Neural cell (in vitro differentiated cells): Measurements from ENCODE around the gene PTTG1IP. TPM values are rescaled to one million over a fixed set of nuclear protein-coding genes. Genes with fewer than 3 reads are reported as not detected.

Source experiments
- H2AFZ ChIP-seq: fragments of 200-600, 300-800 bp; sonication (generic), shearing (Covaris generic); 2 replicates; pipeline ENCODE4 v1.6.0; 2014; ENCODE audit warnings: low read depth, mild to moderate bottlenecking, antibody characterized with exemption, low read length, moderate library complexity
- H3F3A ChIP-seq: fragments of 200-600 bp; shearing (Covaris generic); 2 replicates; pipeline ENCODE4 v1.6.1; 2016; ENCODE audit warnings: mild to moderate bottlenecking, moderate library complexity, mixed read lengths, antibody characterized with exemption, low read length; ENCODE audit not compliant: insufficient read depth, poor library complexity, severe bottlenecking
- H3K27ac ChIP-seq: fragments of 200-600, 300-800 bp; sonication (generic), shearing (Covaris generic); 2 replicates; pipeline ENCODE4 v1.5.1; 2014; ENCODE audit warnings: mild to moderate bottlenecking, low read length, moderate library complexity
- H3K27me3 ChIP-seq: fragments of 300-800, 200-600 bp; sonication (generic), shearing (Covaris generic); 2 replicates; pipeline ENCODE4 v1.6.0; 2014; ENCODE audit warnings: mild to moderate bottlenecking, low read depth, low read length, moderate library complexity; ENCODE audit not compliant: insufficient read depth
- H3K36me3 ChIP-seq: fragments of 300-800, 200-600 bp; sonication (generic), shearing (Covaris generic); 2 replicates; pipeline ENCODE4 v1.5.1; 2014; ENCODE audit warnings: mild to moderate bottlenecking, antibody characterized with exemption, low read length, moderate library complexity; ENCODE audit not compliant: insufficient read depth
- H3K4me2 ChIP-seq: fragments of 300-800, 200-600 bp; sonication (generic), shearing (Covaris generic); 2 replicates; pipeline ENCODE4 v1.6.0; 2014; ENCODE audit warnings: mild to moderate bottlenecking, low read length
- H3K4me3 ChIP-seq: fragments of 300-800, 200-600 bp; sonication (generic), shearing (Covaris generic); 2 replicates; pipeline ENCODE4 v1.5.1; 2014; ENCODE audit warnings: mild to moderate bottlenecking, low read length, moderate library complexity
- H3K79me2 ChIP-seq: fragments of 200-600 bp; shearing (Covaris generic); replicated peaks from 2 replicates; pipeline ENCODE4 v1.6.0; 2014; ENCODE audit warnings: mild to moderate bottlenecking, low read length, moderate library complexity; ENCODE audit not compliant: insufficient read depth
- H3K9ac ChIP-seq: fragments of 300-800, 200-600 bp; sonication (generic), shearing (Covaris generic); 2 replicates; pipeline ENCODE4 v1.6.1; 2016; ENCODE audit warnings: mild to moderate bottlenecking, low read length, mixed read lengths
- H3K9me2 ChIP-seq: fragments of 200-600 bp; shearing (Covaris generic); 2 replicates; pipeline ENCODE4 v1.6.1; 2016; ENCODE audit warnings: mild to moderate bottlenecking, low read length, mixed read lengths; ENCODE audit not compliant: insufficient read depth
- H3K9me3 ChIP-seq: fragments of 200-600, 300-800 bp; sonication (generic), shearing (Covaris generic); 2 replicates; pipeline ENCODE4 v1.6.1; 2016; ENCODE audit warnings: mild to moderate bottlenecking, mixed run types, low read length, moderate library complexity, mixed read lengths
- H4K20me1 ChIP-seq: fragments of 200-600 bp; shearing (Covaris generic); 2 replicates; pipeline ENCODE4 v1.6.1; 2016; ENCODE audit warnings: mild to moderate bottlenecking, mixed run types; ENCODE audit not compliant: insufficient read depth
- EP300 ChIP-seq: fragments of 450-650 bp; conservative IDR thresholded peaks from 2 replicates; pipeline ENCODE4 v1.6.1; 2014; ENCODE audit warnings: antibody characterized with exemption, mild to moderate bottlenecking, moderate library complexity; ENCODE audit not compliant: poor library complexity, severe bottlenecking
- EZH2 ChIP-seq: fragments of 200-600, 300-800 bp; shearing (Covaris generic), sonication (generic); IDR thresholded peaks from 2 replicates; pipeline ENCODE4 v1.6.1; 2014; ENCODE audit warnings: antibody characterized with exemption, low read length, borderline replicate concordance, mild to moderate bottlenecking; ENCODE audit not compliant: insufficient read depth, poor library complexity, severe bottlenecking
- MXI1 ChIP-seq: fragments of 450-650 bp; conservative IDR thresholded peaks from 2 replicates; pipeline ENCODE4 v1.6.1; 2014; ENCODE audit warnings: antibody characterized with exemption, mild to moderate bottlenecking; ENCODE audit not compliant: poor library complexity, severe bottlenecking
- POLR2AphosphoS5 ChIP-seq: IDR thresholded peaks from 2 replicates; pipeline ENCODE4 v1.6.1; 2012
- RAD21 ChIP-seq: fragments of 450-650 bp; conservative IDR thresholded peaks from 2 replicates; pipeline ENCODE4 v1.6.1; 2014; ENCODE audit warnings: antibody characterized with exemption, mild to moderate bottlenecking, moderate library complexity
- SMC3 ChIP-seq: fragments of 450-650 bp; conservative IDR thresholded peaks from 2 replicates; pipeline ENCODE4 v1.6.1; 2014; ENCODE audit warnings: antibody characterized with exemption, mild to moderate bottlenecking, moderate library complexity; ENCODE audit not compliant: poor library complexity
- TAF1 ChIP-seq: IDR thresholded peaks from 2 replicates; pipeline ENCODE4 v1.6.1; 2012; ENCODE audit warnings: low read depth
- polyA plus RNA-seq: library from polyadenylated mRNA; depleted of rRNA; stranded (reverse); fragments of >200 nt; gene quantifications from 2 replicates; pipeline ENCODE4 v1.2.3, GENCODE V29; 2014
- TF ChIP-seq, protein P1 (sequence below): IDR thresholded peaks from 2 replicates; pipeline ENCODE4 v1.6.1; 2012; ENCODE audit warnings: borderline replicate concordance
- TF ChIP-seq, protein P2 (sequence below): fragments of 450-650 bp; IDR thresholded peaks from 2 replicates; pipeline ENCODE4 v1.5.1; 2014; ENCODE audit warnings: antibody characterized with exemption, mild to moderate bottlenecking, moderate library complexity; ENCODE audit not compliant: poor library complexity, severe bottlenecking

PTTG1IP gene
- polyA plus RNA-seq, 1 donor from 2014 or later, result 152 TPM

DNA sequence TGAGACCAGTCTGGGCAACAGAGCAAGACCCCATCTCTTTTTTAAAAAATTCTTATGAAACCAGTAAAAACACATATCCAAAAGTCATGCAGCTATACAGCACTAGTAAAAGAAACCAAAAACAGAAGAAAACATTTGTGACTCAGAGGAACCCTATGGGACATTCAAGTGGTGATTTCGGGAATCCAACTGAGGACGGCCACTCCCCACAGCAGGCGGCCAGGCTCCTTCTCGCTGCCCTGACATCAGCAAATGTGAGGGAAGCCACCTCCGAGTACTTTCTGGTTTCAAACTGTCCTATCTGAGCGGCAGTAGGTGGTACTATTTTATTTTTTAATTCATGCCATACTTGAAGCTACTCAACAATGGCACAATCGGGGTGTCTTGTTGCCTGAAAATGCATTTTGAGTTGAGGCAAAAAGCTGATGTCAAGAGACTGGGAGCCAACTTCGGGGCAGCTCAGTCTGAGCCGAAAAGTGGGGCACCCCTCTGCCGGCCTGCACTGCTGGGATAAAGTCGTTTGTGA is 58.9 kb downstream of the PTTG1IP start:
- no peaks in the 10 kb centered on the region for H4K20me1 ChIP-seq
- H3K79me2 ChIP-seq, result no peaks in the 10 kb centered on the region
- peaks cover 8% of the 10 kb centered on the region for H3K9me3 ChIP-seq
- H3K4me3 ChIP-seq, result no peak overlapping the region
- no peak for TF ChIP-seq SMC3
- TF ChIP-seq POLR2AphosphoS5, result no peak
- TF ChIP-seq EP300, result no peak
- TF ChIP-seq, protein P1, sequence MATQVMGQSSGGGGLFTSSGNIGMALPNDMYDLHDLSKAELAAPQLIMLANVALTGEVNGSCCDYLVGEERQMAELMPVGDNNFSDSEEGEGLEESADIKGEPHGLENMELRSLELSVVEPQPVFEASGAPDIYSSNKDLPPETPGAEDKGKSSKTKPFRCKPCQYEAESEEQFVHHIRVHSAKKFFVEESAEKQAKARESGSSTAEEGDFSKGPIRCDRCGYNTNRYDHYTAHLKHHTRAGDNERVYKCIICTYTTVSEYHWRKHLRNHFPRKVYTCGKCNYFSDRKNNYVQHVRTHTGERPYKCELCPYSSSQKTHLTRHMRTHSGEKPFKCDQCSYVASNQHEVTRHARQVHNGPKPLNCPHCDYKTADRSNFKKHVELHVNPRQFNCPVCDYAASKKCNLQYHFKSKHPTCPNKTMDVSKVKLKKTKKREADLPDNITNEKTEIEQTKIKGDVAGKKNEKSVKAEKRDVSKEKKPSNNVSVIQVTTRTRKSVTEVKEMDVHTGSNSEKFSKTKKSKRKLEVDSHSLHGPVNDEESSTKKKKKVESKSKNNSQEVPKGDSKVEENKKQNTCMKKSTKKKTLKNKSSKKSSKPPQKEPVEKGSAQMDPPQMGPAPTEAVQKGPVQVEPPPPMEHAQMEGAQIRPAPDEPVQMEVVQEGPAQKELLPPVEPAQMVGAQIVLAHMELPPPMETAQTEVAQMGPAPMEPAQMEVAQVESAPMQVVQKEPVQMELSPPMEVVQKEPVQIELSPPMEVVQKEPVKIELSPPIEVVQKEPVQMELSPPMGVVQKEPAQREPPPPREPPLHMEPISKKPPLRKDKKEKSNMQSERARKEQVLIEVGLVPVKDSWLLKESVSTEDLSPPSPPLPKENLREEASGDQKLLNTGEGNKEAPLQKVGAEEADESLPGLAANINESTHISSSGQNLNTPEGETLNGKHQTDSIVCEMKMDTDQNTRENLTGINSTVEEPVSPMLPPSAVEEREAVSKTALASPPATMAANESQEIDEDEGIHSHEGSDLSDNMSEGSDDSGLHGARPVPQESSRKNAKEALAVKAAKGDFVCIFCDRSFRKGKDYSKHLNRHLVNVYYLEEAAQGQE, result no peak
- TF ChIP-seq MXI1, result no peak
- no peak for TF ChIP-seq RAD21
- TF ChIP-seq, protein P2, sequence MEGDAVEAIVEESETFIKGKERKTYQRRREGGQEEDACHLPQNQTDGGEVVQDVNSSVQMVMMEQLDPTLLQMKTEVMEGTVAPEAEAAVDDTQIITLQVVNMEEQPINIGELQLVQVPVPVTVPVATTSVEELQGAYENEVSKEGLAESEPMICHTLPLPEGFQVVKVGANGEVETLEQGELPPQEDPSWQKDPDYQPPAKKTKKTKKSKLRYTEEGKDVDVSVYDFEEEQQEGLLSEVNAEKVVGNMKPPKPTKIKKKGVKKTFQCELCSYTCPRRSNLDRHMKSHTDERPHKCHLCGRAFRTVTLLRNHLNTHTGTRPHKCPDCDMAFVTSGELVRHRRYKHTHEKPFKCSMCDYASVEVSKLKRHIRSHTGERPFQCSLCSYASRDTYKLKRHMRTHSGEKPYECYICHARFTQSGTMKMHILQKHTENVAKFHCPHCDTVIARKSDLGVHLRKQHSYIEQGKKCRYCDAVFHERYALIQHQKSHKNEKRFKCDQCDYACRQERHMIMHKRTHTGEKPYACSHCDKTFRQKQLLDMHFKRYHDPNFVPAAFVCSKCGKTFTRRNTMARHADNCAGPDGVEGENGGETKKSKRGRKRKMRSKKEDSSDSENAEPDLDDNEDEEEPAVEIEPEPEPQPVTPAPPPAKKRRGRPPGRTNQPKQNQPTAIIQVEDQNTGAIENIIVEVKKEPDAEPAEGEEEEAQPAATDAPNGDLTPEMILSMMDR, result no peak
- TF ChIP-seq EZH2, result no peak
- TF ChIP-seq TAF1, result no peak
- no peaks in the 10 kb centered on the region for H3F3A ChIP-seq
- H3K4me2 ChIP-seq, result no peak overlapping the region
- H3K9me2 ChIP-seq, result no peaks in the 10 kb centered on the region
- no peaks in the 10 kb centered on the region for H3K36me3 ChIP-seq
- no peak overlapping the region for H3K27ac ChIP-seq
- no peak overlapping the region for H2AFZ ChIP-seq
- no peaks in the 10 kb centered on the region for H3K27me3 ChIP-seq
- no peak overlapping the region for H3K9ac ChIP-seq

DNA sequence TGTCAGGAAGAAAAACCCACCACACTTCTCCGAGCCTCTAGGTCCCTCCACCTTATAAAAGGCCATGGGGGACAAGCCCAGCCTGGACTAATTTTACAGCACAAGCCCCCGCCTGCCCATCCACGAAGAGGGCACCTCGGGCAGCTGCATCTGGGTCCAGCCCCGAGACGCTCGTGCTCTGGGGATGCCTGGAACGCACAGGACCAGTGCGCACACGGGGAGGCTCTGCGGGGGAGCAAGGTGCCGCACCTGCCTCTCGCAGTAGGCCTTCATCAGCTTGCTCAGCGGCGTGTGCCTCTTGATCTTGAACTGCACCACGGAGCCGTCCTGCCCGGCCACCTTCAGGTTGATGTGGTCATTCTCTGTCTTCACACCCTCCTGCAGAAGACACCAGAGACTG is 59.8 kb downstream of the PTTG1IP start:
- Histone ChIP-seq H4K20me1 (no peaks in the 10 kb centered on the region), H3F3A (no peaks in the 10 kb centered on the region), H3K9me2 (no peaks in the 10 kb centered on the region), H3K9ac (no peak overlapping the region), H3K27me3 (no peaks in the 10 kb centered on the region), H3K4me3 (no peak overlapping the region), H3K9me3 (peaks cover under 1% of the 10 kb centered on the region), H3K79me2 (no peaks in the 10 kb centered on the region), H3K36me3 (no peaks in the 10 kb centered on the region), H3K27ac (no peak overlapping the region), H2AFZ (no peak overlapping the region), H3K4me2 (no peak overlapping the region)
- TF ChIP-seq, protein P1, result no peak
- TF ChIP-seq SMC3, result no peak
- no peak for TF ChIP-seq EP300
- no peak for TF ChIP-seq POLR2AphosphoS5
- TF ChIP-seq MXI1, result no peak
- TF ChIP-seq RAD21, result no peak
- TF ChIP-seq TAF1, result no peak
- no peak for TF ChIP-seq EZH2
- TF ChIP-seq, protein P2, result no peak
